ENCODE data around the gene AGBL5. TPM values are rescaled to one million over a fixed set of nuclear protein-coding genes. Genes with fewer than 3 reads are reported as not detected.

The AGBL5 gene
- total RNA-seq, 2 experiments from 2014 or later, result 37.4 to 42.0 TPM

- ChIA-PET POLR2A (interaction anchor here (0.6 kb wide), 1 partner anchor 142 kb away, joined by 5 read pairs; no protein-coding TSS in a partner anchor), CTCF (ENCODE audit: unreplicated experiment) (no interaction called here)
- H3K9me3 ChIP-seq (ENCODE audit: low read length), result no peaks in the 10 kb centered on the region
- TF ChIP-seq EZH2phosphoT487 (IDR thresholded peaks at IDR 0.05; ENCODE audit: borderline replicate concordance, low read depth, low read length) (no peak), CTCF (conservative IDR thresholded peaks at IDR 0.05; ENCODE audit: low read length) (no peak)
- intact Hi-C loops (cut with micrococcal nuclease; ENCODE audit: unreplicated experiment), result no loop called here
- H3K4me2 ChIP-seq (ENCODE audit: low read length), result no peak overlapping the region
- no peak overlapping the region for H3K27ac ChIP-seq (ENCODE audit: low read depth, low read length, poor library complexity, severe bottlenecking)
- no peak for DNase-seq (ENCODE audit: low spot score)
- H2AFZ ChIP-seq (ENCODE audit: low read length), result no peak overlapping the region
- no peaks in the 10 kb centered on the region for H3K9me2 ChIP-seq (ENCODE audit: insufficient read depth, low read length)
- no peaks in the 10 kb centered on the region for H3K4me1 ChIP-seq (ENCODE audit: insufficient read depth, low read length, poor library complexity, severe bottlenecking)
- H3K36me3 ChIP-seq (ENCODE audit: insufficient read depth, low read length), result no peaks in the 10 kb centered on the region
- no TSS peak for BruUV-seq (replicated peaks)
- no peaks in the 10 kb centered on the region for H3K79me2 ChIP-seq (ENCODE audit: insufficient read depth, low read depth, low read length)
- no peaks in the 10 kb centered on the region for H4K20me1 ChIP-seq (ENCODE audit: insufficient read depth, low read length)
- no peak overlapping the region for H3K4me3 ChIP-seq (ENCODE audit: low read depth, low read length, poor library complexity, severe bottlenecking)
These were observed 41.8 kb upstream of the AGBL5 start for GRCh38 chr2:27009716-27010115.

GRCh38 chr2:27010139-27010538, 41.3 kb upstream of the AGBL5 start:
- POLR2A ChIA-PET, result interaction anchor here (0.6 to 1.0 kb wide), 3 partner anchors 55 to 142 kb away, joined by 3 to 5 read pairs (median 3); no protein-coding TSS in a partner anchor
- no peaks in the 10 kb centered on the region for H3K9me2 ChIP-seq (ENCODE audit: insufficient read depth, low read length)
- H3K4me1 ChIP-seq (ENCODE audit: insufficient read depth, low read length, poor library complexity, severe bottlenecking), result no peaks in the 10 kb centered on the region
- no peak overlapping the region for H3K4me3 ChIP-seq (ENCODE audit: low read depth, low read length, poor library complexity, severe bottlenecking)
- CTCF ChIA-PET (ENCODE audit: unreplicated experiment), result no interaction called here
- no peaks in the 10 kb centered on the region for H3K79me2 ChIP-seq (ENCODE audit: insufficient read depth, low read depth, low read length)
- H3K27ac ChIP-seq (ENCODE audit: low read depth, low read length, poor library complexity, severe bottlenecking), result no peak overlapping the region
- TF ChIP-seq CTCF (conservative IDR thresholded peaks at IDR 0.05; ENCODE audit: low read length) (no peak), EZH2phosphoT487 (IDR thresholded peaks at IDR 0.05; ENCODE audit: borderline replicate concordance, low read depth, low read length) (no peak)
- no peaks in the 10 kb centered on the region for H3K9me3 ChIP-seq (ENCODE audit: low read length)
- DNase-seq (ENCODE audit: low spot score), result no peak
- BruUV-seq (replicated peaks), result no TSS peak
- no peak overlapping the region for H3K4me2 ChIP-seq (ENCODE audit: low read length)
- intact Hi-C loops (cut with micrococcal nuclease; ENCODE audit: unreplicated experiment), result no loop called here
- no peaks in the 10 kb centered on the region for H4K20me1 ChIP-seq (ENCODE audit: insufficient read depth, low read length)
- H3K36me3 ChIP-seq (ENCODE audit: insufficient read depth, low read length), result no peaks in the 10 kb centered on the region
- H2AFZ ChIP-seq (ENCODE audit: low read length), result no peak overlapping the region

GRCh38 chr2:27013738-27014137, 37.7 kb upstream of the AGBL5 start:
- no peak overlapping the region for H2AFZ ChIP-seq (ENCODE audit: low read length)
- H3K9me3 ChIP-seq (ENCODE audit: low read length), result no peaks in the 10 kb centered on the region
- DNase-seq (ENCODE audit: low spot score), result no peak
- no peak overlapping the region for H3K4me3 ChIP-seq (ENCODE audit: low read depth, low read length, poor library complexity, severe bottlenecking)
- H3K79me2 ChIP-seq (ENCODE audit: insufficient read depth, low read depth, low read length), result no peaks in the 10 kb centered on the region
- no peaks in the 10 kb centered on the region for H3K36me3 ChIP-seq (ENCODE audit: insufficient read depth, low read length)
- H3K9me2 ChIP-seq (ENCODE audit: insufficient read depth, low read length), result no peaks in the 10 kb centered on the region
- H3K4me1 ChIP-seq (ENCODE audit: insufficient read depth, low read length, poor library complexity, severe bottlenecking), result peaks cover 9% of the 10 kb centered on the region
- intact Hi-C loops (cut with micrococcal nuclease; ENCODE audit: unreplicated experiment), result no loop called here
- H4K20me1 ChIP-seq (ENCODE audit: insufficient read depth, low read length), result no peaks in the 10 kb centered on the region
- TF ChIP-seq EZH2phosphoT487 (IDR thresholded peaks at IDR 0.05; ENCODE audit: borderline replicate concordance, low read depth, low read length), result no peak
- TF ChIP-seq CTCF (conservative IDR thresholded peaks at IDR 0.05; ENCODE audit: low read length), result no peak
- H3K27ac ChIP-seq (ENCODE audit: low read depth, low read length, poor library complexity, severe bottlenecking), result no peak overlapping the region
- H3K4me2 ChIP-seq (ENCODE audit: low read length), result no peak overlapping the region
- POLR2A ChIA-PET, result interaction anchor here (0.5 kb wide), 1 partner anchor 277 kb away, joined by 4 read pairs; no protein-coding TSS in a partner anchor
- CTCF ChIA-PET (ENCODE audit: unreplicated experiment), result no interaction called here
- BruUV-seq (replicated peaks), result no TSS peak

All from OCI-LY7 (cell line).